Fibroblast of lung (primary cell): Measurements from ENCODE around the gene TNS1.

Experiments used
- EZH2 ChIP-seq: IDR thresholded peaks from 2 replicates; pipeline ENCODE4 v1.5.1; 2012; ENCODE audit warnings: low read length, control low read depth, mild to moderate bottlenecking; ENCODE audit errors: missing control alignments
- TF ChIP-seq, protein P1 (sequence below), 2 donors: IDR thresholded peaks in 1 of 2; conservative IDR thresholded peaks in 1 of 2; 1 replicate in 1 of 2; 2 replicates in 1 of 2; pipeline ENCODE4 v1.5.1; 2011 to 2012; ENCODE audit warnings: low read length in 2 of 2, control low read depth in 1 of 2, inconsistent platforms in 1 of 2, low read depth in 1 of 2, mild to moderate bottlenecking in 1 of 2

DNA sequence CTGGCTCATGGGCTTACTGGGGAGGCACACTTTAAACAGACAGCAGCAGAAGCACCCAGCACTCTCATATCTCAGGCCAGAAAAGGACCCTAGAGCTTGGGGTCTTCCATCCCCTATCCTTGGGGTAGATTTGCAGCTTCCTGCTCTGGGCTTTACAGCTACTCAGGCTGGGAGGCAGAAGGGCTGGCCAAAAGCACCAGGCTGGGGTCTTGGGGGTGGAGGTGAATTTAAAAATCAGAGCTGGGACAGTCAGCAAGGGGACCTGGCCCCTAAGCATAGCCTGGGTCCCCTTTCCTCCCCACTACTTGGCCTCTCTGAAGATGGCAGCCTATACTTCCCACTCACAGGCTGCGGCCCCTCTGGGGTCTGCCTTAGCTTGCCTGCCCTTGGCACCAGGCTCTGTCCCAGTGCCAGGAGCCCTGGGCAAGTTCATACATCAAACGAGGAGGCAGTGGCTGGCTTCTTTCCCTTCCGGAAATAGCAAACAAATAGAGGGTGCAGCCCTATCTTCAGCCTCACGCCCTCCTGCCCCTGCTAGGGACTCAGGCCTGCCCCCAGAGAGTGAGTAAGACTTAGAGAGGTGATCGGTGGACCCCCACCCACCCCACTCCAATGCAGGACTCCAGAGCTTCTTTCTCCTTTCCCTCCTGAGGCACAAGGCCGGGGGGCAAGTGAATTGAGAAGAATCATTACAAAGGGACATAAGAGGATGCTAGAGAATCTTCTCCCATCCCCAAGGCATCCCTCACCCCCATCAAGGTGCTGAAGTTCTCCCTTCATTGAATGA is 26.0 kb upstream of the TNS1 start:
- TF ChIP-seq, protein P1, sequence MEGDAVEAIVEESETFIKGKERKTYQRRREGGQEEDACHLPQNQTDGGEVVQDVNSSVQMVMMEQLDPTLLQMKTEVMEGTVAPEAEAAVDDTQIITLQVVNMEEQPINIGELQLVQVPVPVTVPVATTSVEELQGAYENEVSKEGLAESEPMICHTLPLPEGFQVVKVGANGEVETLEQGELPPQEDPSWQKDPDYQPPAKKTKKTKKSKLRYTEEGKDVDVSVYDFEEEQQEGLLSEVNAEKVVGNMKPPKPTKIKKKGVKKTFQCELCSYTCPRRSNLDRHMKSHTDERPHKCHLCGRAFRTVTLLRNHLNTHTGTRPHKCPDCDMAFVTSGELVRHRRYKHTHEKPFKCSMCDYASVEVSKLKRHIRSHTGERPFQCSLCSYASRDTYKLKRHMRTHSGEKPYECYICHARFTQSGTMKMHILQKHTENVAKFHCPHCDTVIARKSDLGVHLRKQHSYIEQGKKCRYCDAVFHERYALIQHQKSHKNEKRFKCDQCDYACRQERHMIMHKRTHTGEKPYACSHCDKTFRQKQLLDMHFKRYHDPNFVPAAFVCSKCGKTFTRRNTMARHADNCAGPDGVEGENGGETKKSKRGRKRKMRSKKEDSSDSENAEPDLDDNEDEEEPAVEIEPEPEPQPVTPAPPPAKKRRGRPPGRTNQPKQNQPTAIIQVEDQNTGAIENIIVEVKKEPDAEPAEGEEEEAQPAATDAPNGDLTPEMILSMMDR (conservative IDR thresholded peaks at IDR 0.05 in 1 of 2, IDR thresholded peaks at IDR 0.05 in 1 of 2; ENCODE audit: low read depth in 1 of 2, low read length in 2 of 2): no peak
- TF ChIP-seq EZH2: no peak
